ENCODE results near the gene GARIN5B.
"Not testable (repeated sequence)": the region's sequence is repeated elsewhere in the genome, so short reads cannot be mapped to it uniquely, and the experiment has no call there.

GARIN5B gene

GRCh38 chr19:55346725-55347441 lies 16.2 kb downstream of the GARIN5B start:
- no peak for DNase-seq

DNA sequence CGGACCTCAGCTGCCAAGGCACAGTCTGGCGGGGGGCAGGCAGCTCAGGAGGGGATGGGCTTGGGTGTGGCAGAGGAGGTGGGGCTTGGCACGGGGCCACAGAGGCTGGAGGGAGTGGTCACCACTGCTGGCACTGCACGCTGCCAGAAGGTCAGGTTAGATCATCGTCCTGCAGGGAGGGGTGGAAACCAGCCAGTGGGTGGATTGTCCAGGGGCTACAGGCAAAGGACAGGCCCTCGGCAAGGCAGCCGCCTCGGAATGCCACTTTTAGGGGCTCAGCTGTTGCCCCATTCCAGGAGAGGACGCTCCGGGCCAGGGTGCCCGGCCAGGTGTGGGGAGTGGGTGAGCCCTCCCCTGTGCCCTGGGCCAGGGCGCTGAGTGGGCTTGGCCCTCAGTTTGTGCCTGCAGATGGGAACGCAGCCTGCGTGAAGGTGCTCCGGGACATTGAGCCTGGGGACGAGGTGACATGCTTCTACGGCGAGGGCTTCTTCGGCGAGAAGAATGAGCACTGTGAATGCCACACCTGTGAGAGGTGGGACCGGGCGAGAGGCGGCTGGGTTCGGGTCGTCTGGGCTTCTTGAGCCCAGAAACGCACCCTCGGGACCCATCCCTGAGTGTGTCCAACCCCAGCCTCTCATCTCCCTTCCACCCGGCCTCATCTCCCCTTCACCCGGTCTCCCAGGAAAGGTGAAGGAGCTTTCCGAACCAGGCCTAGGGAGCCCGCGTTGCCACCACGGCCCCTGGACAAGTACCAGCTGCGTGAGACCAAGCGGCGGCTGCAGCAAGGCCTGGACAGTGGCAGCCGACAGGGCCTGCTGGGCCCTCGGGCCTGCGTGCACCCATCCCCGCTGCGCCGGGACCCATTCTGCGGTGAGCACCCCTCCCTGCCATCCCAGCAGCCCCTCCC lies 17.0 kb downstream of the GARIN5B start:
- DNase-seq: no peak

DNA sequence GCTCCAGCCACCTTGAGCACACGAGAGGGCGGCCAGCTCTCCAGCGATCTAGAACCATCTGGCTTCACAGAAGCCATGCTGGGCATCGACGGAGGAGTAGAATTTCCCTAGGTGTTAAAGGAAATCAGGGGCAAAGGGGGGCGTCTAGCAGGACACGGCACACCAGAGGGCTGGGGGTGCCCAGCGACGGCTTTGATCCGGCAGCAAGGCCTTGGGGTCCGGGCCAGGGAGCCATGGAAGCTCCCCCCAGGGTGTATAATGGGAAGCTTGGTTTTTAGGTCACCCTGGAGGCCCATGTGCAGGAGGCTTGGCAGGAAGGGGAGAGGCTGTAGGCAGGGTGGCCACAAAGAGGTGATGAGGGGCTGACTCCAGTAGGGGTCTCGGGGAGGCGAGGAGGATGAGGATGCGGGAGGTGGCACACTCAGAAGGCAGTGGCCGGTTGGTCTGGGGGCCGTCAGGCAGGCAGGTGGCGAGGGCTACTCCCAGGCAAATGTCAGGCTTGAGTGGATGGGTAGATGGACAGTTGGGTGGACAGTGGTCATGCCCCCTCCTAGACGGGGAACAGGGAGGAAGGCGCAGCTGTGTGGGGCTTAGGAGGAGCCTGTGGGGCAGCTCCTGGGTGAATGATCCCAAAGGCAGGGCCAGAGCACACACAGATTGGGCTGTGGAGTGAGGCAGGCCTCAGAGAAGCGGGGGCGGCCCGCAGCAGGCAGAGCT lies 17.8 kb downstream of the GARIN5B start:
- DNase-seq: no peak

- no peak for DNase-seq
Observed at GRCh38 chr19:55344444-55344843, 18.6 kb downstream of the GARIN5B start.

- DNase-seq: no peak
Observed at GRCh38 chr19:55341595-55342531, 21.2 kb downstream of the GARIN5B start.

DNA sequence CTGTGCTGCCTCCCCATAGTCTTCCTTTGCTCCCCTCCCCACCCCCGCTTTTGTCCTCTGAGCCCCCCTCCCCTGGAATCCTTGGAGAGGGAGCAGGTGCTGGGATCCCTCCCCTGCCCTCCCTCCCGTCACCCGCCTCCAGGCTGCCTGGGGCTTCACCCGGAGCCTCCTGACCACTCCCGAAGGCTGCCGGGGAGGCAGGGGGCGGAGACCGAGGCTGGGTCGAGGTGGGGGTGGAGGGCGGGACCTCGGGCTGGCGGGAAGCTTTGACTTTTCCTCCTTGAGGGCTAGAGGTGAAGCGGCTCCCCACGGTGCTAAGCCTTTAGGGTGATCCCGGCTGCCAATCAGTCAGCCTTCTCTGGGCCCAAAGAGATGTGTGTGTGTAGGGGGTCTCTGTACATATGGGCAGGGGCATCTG lies 21.9 kb downstream of the GARIN5B start:
- peak; percentile 60 for DNase-seq

DNA sequence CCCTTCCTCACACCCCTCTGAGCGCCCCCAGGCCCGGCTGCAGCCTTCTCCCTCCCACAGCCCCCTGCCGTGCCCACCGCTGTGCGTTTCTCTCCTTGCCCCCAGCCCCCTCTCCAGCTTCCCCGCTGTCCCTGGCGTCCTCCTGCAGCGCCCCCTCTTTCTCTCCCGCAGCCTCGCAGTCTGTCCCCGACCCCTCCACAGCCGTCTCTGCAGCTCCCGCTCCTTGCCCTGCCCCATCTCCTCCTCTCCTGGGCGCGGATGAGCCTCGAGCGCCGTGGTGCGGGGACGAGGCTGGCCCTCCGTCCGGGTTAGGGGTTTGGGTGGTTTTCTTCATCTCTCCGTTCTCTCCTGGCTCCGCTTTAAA lies 22.3 kb downstream of the GARIN5B start:
- no peak for DNase-seq

DNA sequence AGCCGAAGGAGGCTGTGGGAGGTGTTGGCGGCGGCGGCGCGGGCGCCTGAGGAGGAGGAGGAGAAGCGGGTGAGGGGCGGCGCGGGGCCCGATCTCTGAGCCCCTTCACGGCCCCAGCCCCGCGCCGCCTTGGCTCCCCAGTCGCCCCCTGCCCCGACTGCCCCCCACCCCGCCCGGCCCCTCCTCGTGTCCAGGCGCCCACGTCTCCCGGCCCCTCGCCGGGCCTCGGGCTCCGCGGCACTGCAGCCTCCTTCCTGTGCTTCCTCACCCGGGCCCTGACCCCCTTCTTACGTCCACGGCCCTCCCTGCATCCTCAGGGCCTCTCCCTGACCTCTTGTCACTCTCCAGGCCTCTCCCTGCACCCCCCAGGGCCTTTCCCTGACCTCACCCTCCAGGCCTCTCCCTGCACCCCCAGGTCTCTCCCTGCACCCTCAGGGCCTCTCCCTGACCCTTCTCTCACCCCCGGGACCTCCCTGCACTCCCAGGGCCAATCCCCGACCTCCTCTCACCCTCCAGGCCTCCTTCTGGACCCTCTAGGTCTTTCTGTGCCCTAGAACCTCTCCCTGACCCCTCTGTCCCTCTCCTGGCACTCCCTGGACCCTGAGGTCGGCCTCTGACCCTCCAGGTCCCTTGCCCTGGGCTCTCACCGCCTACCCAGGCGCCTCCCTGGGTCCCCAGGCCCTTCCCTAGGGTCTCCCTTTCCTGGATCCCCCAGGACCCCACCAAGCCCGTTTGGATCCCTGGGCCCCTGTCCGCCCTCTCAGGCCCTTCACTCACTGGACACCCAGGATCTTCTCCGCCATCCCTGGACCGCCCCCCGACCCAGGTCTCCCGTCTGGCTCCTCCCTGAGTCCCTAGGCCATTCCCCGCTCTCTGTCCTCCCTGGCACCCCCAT lies 22.9 kb downstream of the GARIN5B start:
- DNase-seq: no peak

GRCh38 chr19:55339105-55339888 lies 23.8 kb downstream of the GARIN5B start, which contains the start of gene KMT5C:
KMT5C (plus strand) TSS chr19:55339876; CDS start chr19:55341937, 2,061 bp downstream.
- peak; percentile 100 for DNase-seq

DNA sequence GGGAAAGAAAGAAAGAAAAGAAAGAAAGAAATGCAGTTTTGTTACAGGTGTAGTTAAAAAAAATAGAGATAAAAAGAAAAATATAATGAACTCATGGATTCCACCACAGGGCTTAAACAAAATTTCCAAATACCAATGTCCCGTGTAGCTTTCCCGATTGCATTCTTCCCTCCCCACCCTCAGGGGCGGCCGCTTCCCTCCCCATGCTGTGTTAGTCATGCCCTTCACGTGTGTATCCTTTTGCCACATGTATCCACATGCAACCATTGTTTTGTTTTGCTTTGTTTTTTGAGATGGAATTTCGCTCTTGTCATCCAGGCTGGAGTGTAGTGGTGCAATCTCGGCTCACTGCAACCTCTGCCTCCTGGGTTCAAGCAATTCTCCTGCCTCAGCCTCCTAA lies 27.0 kb downstream of the GARIN5B start:
- no peak for DNase-seq

- DNase-seq: no peak
Observed at GRCh38 chr19:55333870-55334269, 29.2 kb downstream of the GARIN5B start.

- not testable (repeated sequence) for DNase-seq
Observed at GRCh38 chr19:55329791-55330190, 33.3 kb downstream of the GARIN5B start.

DNA sequence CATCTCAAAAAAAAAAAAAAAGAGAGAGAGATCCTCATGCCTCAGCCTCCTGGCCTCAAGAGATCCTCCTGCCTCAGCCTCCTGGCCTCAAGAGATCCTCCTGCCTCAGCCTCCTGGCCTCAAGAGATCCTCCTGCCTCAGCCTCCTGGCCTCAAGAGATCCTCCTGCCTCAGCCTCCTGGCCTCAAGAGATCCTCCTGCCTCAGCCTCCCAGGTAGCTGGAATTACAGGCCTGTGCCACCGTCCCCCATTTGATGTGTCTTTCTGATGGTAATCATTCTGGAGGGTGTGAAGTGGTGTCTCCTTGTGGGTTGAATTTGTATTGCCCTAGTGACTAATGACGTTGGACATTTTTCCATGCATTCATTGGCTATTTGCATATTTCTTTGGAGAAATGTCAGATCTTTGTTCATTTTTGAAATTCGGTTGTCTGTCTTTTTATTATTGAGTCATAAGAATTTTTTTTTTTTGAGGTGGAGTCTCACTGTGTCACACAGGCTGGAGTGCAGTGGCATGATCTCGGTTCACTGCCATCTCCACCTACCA lies 34.2 kb downstream of the GARIN5B start:
- DNase-seq: not testable (repeated sequence)

GRCh38 chr19:55325172-55325571 lies 37.9 kb downstream of the GARIN5B start, which contains the start of gene TMEM150B:
TMEM150B (minus strand) TSS chr19:55325341; CDS start chr19:55321036, 4,305 bp downstream.
- DNase-seq: no peak

DNA sequence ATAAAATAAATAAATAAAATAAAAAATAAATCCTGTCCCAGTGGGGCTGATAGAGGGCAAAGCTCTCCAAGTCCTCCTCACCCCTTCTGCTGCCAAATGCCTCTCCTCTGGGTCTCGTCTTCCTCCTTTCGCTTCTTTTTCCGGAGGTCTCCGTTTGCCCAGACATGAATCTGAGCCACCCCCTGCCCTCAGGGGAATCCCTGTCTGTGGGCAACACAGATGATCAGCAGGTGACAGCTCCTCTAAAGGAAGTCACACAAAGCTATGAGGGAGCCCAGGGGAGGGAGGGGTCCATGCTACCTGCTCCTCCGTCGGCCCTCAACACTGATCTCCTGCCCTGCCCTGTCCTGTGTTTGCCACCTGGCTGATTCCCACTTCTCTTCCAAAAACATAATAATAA lies 38.4 kb downstream of the GARIN5B start:
- DNase-seq: no peak

DNA sequence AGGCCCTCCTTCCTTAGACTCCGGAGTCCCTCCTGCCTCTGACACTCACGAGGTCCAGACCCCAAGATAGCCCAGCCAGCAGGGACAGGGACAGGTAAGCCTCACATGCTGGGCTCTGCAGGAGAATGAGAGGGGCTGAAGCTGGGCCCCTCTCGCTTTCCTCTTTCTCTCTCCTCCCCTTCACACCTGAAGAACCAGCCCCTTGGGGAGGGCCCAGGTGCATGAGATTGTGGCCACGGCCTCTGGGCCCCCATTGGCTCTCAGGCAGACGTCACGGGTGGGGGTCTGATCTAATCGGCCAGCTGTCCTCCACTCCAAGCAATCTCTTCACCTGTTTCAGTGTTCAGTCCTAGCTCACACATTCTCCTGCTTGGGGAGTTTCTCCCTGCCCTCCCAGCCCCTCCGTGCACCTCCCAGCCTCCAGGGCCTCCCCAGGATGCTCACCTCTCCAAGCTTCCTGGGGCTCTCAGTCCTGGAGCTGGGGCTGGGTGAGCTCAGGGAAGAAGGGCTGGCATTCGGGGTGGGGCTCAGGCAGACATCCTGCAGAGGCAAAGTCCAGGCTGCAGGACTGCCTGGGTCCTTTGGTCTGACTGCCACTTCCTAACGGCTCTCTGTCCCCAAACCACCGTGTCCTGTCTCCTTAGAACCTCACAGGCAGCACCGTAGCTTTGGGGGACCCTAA lies 40.7 kb downstream of the GARIN5B start:
- no peak for DNase-seq

DNA sequence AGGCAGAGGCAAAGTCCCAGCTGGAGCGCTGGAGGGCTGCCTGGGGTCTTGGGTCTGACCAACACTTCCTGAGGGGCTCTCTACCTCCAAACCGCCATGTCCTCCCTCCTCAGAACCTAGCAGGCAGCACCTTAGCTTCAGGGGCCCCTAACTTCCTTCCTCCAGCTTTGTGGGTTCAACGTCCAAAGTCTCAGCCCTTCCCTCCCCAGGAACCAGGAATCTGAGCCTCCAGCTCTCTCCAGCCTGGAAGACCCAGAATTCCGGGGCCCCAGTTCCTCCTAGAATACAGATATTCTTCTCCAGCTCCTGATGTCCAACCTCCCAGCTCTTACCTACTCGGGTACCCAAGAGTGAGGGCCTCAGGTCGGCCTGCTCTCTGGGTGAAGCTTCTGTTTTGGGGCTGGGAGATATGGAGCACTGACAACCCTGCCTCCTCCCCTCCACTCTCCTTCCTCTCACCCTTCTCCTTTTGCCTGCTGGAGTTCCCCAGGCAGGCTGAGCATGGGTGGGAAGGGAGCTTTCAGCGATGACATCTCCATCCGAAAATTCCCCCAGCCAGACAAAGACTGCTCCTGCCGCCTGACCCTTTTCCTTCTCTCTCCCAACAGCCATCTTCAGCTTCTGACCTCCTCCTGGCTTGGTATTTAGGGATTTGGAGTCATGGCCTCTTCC lies 41.5 kb downstream of the GARIN5B start:
- no peak for DNase-seq

GRCh38 chr19:55320844-55321419 lies 42.1 kb downstream of the GARIN5B start:
- no peak for DNase-seq
